MCF 10A (cell line): ENCODE data around the gene DDRGK1. TPM values are rescaled to one million over a fixed set of nuclear protein-coding genes. Genes with fewer than 3 reads are reported as not detected.

ENCODE experiments used
- BruUV-seq: library from RNA; stranded (reverse); fragments of 400-500 nt; replicated peaks from 2 replicates; lab custom pipeline; 2021; lab: Mats Ljungman, UMichigan
- CTCF ChIA-PET: fragments of 300-600 bp; sonication (Branson Sonifier 250); formaldehyde crosslinking; extraction: SDS; loops from one replicate; lab custom pipeline; 2021; ENCODE audit warnings: antibody characterized with exemption, inconsistent platforms; lab: Yijun Ruan, JAX
- POLR2A ChIA-PET: fragments of 300-600, 350-650 bp; sonication (Branson Sonifier 250); formaldehyde crosslinking; extraction: SDS; loops from one replicate; lab custom pipeline; 2020; ENCODE audit warnings: antibody characterized with exemption, inconsistent platforms; lab: Yijun Ruan, JAX
- DNase-seq: peaks from one replicate; pipeline ENCODE4 v3.0.0-alpha.2; 2018; ENCODE audit not compliant: unreplicated experiment
- H3K27ac Mint-ChIP-seq: one replicate; pipeline ENCODE4 v1.8.0; 2022; ENCODE audit warnings: mild to moderate bottlenecking, low read depth, mixed read lengths; ENCODE audit not compliant: unreplicated experiment
- H3K27me3 Mint-ChIP-seq: one replicate; pipeline ENCODE4 v1.8.0; 2022; ENCODE audit warnings: mixed read lengths; ENCODE audit not compliant: insufficient read depth, unreplicated experiment
- H3K36me3 Mint-ChIP-seq: one replicate; pipeline ENCODE4 v1.8.0; 2022; ENCODE audit warnings: mild to moderate bottlenecking, moderate library complexity, mixed read lengths; ENCODE audit not compliant: insufficient read depth, unreplicated experiment
- H3K4me1 Mint-ChIP-seq: one replicate; pipeline ENCODE4 v1.8.0; 2022; ENCODE audit warnings: mixed read lengths; ENCODE audit not compliant: insufficient read depth, unreplicated experiment
- H3K4me3 Mint-ChIP-seq: one replicate; pipeline ENCODE4 v1.8.0; 2022; ENCODE audit warnings: mild to moderate bottlenecking, moderate library complexity, mixed read lengths; ENCODE audit not compliant: unreplicated experiment
- H3K9me3 Mint-ChIP-seq: one replicate; pipeline ENCODE4 v1.8.0; 2022; ENCODE audit warnings: mixed read lengths; ENCODE audit not compliant: unreplicated experiment
- intact Hi-C: fragments of 100-400 bp; cut with micrococcal nuclease; formaldehyde crosslinking; loops from 2 replicates; pipeline ENCODE4 v1.14.1; 2022
- total RNA-seq: library from RNA; stranded (reverse); gene quantifications from 2 replicates; pipeline ENCODE4 v1.2.3, GENCODE V29; 2022
- TF ChIP-seq, protein P1 (sequence below): fragments of 200-600 bp; IDR thresholded peaks from one replicate; pipeline ENCODE4 v1.8.0; 2022; ENCODE audit warnings: antibody characterized with exemption, mild to moderate bottlenecking; ENCODE audit not compliant: unreplicated experiment

Gene DDRGK1
- total RNA-seq, 1 experiment from 2014 or later = 116 TPM

DNA sequence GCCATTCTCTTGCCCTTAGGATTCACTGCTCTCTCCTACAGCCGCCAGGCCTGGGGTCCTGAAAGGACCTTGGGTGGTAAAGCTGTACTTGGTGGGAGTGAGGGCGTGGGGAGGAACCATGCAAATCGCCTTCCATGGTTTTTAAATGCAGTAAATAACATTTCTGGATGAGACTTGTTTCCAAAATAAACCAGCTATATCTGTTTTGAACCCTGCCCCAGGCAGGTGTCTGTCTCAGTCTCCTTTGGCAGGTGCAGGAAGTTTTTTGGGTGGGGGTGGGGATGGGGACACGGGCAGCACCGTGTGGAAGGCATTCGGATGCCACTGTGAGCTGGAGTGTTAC, 19.1 kb upstream of the DDRGK1 start:
- TF ChIP-seq, protein P1, sequence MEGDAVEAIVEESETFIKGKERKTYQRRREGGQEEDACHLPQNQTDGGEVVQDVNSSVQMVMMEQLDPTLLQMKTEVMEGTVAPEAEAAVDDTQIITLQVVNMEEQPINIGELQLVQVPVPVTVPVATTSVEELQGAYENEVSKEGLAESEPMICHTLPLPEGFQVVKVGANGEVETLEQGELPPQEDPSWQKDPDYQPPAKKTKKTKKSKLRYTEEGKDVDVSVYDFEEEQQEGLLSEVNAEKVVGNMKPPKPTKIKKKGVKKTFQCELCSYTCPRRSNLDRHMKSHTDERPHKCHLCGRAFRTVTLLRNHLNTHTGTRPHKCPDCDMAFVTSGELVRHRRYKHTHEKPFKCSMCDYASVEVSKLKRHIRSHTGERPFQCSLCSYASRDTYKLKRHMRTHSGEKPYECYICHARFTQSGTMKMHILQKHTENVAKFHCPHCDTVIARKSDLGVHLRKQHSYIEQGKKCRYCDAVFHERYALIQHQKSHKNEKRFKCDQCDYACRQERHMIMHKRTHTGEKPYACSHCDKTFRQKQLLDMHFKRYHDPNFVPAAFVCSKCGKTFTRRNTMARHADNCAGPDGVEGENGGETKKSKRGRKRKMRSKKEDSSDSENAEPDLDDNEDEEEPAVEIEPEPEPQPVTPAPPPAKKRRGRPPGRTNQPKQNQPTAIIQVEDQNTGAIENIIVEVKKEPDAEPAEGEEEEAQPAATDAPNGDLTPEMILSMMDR = no peak
- intact Hi-C loops = no loop called here
- POLR2A ChIA-PET = interaction anchor here (0.7 to 2.4 kb wide), 7 partner anchors 10 to 31 kb away, joined by 3 to 10 read pairs (median 4); partner anchors contain the start of genes ITPA and SLC4A11

DNA sequence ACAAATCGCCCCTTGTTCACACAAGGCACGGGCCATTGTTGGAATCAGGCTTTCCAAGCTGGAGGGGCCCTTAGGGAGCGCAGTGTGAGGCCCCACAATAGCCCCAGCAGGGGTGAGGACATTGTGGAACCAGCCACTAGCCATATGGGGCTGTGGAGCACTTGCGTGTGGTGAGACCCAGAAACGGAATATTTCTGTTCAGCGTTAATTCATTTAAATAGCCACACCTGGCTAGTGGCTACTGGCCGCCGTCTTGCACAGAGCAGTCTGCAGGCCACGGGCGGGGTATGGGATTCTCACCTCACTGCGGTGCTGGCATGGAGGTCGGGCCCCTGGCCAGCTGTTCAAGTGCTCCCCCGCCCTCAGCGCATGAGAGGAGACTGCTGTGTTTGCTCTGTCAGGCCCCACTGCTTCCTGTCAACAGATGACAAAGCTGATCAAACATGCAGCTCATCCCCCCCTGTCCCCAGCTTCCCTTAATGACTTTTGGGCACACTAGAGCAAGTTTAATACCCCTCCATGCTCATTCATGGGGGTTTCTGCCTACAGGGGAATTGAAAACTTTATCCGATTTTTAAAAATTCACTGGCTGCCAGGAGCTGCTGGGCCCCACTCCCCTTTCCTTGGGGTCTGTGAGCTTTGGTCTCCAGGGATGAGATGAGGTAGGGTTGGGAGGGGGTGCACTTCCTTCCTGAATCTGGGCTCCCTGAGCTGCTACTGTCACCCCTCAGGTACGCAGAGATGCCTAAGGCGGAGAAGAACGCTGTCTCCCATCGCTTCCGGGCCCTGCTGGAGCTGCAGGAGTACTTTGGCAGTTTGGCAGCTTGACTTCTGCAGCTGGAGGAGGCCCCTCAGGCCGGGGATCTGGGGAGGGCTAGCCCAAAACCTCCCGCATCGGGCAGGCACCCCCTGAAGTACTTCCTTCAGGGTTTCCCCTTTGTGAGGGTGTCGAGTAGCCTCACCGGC, 18.4 kb upstream of the DDRGK1 start:
- H3K36me3 Mint-ChIP-seq = peaks cover 40% of the 10 kb centered on the region

More for the DNA sequence above, 19.1 kb upstream of the DDRGK1 start:
- H3K4me3 Mint-ChIP-seq = no peak overlapping the region
- peaks cover 4% of the 10 kb centered on the region for H3K4me1 Mint-ChIP-seq
- H3K9me3 Mint-ChIP-seq = no peaks in the 10 kb centered on the region
- no peaks in the 10 kb centered on the region for H3K27me3 Mint-ChIP-seq
- no peak overlapping the region for H3K27ac Mint-ChIP-seq
- no peak for DNase-seq
- CTCF ChIA-PET = interaction anchor here (0.8 to 11.5 kb wide), 2 partner anchors 9 to 90 kb away, joined by 5 to 192 read pairs; no protein-coding TSS in a partner anchor
- BruUV-seq = no TSS peak
- H3K36me3 Mint-ChIP-seq = peaks cover 33% of the 10 kb centered on the region

DNA sequence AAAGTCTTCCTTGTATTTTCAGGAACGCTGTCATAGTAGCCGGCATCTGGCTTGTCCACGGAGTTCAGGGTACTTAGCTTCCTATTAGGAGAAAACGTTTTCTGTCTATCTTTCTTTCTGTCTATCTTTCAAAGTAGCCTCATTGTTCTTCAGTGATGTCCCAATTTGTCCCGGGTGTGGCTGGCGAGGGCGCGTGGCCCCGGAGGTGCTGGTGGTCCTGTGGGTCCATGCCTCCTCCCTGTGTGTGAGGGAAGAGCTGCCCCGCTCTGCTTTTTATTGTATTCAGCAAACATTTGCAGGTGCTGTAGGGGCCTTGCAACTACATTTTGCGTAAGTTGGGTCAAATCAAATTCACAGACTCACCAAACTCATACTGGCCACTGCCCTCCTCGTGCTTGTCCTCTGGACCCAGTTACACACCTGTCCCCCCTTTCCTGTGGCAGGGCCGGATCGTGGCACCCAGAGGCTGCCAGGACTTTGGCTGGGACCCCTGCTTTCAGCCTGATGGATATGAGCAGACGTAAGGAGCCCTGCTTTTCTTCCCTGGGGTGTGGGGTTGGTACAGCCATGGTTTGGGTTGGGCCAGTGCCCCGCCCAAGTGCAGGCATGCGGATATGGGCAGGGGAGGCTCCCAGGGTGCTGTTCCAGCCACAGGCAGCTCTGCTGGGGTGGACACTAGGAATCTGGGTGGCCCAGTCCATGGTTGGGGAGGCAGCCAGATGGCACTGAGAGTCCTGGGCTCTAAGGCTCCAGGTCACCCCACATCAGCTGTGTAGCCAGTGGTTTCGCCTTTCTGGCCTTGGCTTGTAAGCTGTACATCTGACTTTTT, 17.1 kb upstream of the DDRGK1 start:
- Mint-ChIP-seq H3K36me3 (peaks cover 46% of the 10 kb centered on the region), H3K4me3 (no peak overlapping the region), H3K4me1 (peaks cover 4% of the 10 kb centered on the region), H3K9me3 (no peaks in the 10 kb centered on the region), H3K27me3 (no peaks in the 10 kb centered on the region), H3K27ac (peak overlapping the region; percentile 28)
- intact Hi-C loops = no loop called here
- CTCF ChIA-PET = interaction anchor here (0.6 to 11.5 kb wide), 8 partner anchors 9 to 106 kb away, joined by 3 to 192 read pairs (median 3); no protein-coding TSS in a partner anchor
- no TSS peak for BruUV-seq
- DNase-seq = no peak
- TF ChIP-seq, protein P1 = no peak
- POLR2A ChIA-PET = interaction anchor here (0.6 to 2.4 kb wide), 8 partner anchors 11 to 371 kb away, joined by 3 to 14 read pairs (median 4); partner anchors contain the start of genes ITPA and SLC4A11

More for the DNA sequence above, 18.4 kb upstream of the DDRGK1 start:
- TF ChIP-seq, protein P1 = no peak
- Mint-ChIP-seq H3K27ac (no peak overlapping the region), H3K27me3 (no peaks in the 10 kb centered on the region), H3K4me1 (peaks cover 4% of the 10 kb centered on the region), H3K9me3 (no peaks in the 10 kb centered on the region), H3K4me3 (no peak overlapping the region)
- CTCF ChIA-PET = interaction anchor here (0.6 to 11.5 kb wide), 5 partner anchors 9 to 100 kb away, joined by 3 to 192 read pairs (median 3); no protein-coding TSS in a partner anchor
- no peak for DNase-seq
- BruUV-seq = no TSS peak
- POLR2A ChIA-PET = interaction anchor here (0.7 to 2.4 kb wide), 10 partner anchors 9 to 90 kb away, joined by 3 to 14 read pairs (median 4); partner anchors contain the start of genes ITPA and SLC4A11
- intact Hi-C loops = no loop called here
